HepG2 (cell line): ENCODE measurements around the gene GHRL. TPM values are rescaled to one million over a fixed set of nuclear protein-coding genes. Genes with fewer than 3 reads are reported as not detected.

Source experiments
- DNMT3B ChIP-seq: conservative IDR thresholded peaks from 2 replicates; pipeline ENCODE4 v1.6.1; 2016; ENCODE audit warnings: missing biosample characterization, control low read depth
- ELF3 ChIP-seq: IDR thresholded peaks from 2 replicates; pipeline ENCODE4 v1.6.1; 2016; ENCODE audit warnings: missing genetic modification reagents, missing compliant biosample characterization
- NFE2L2 ChIP-seq: fragments of 150-350 bp; IDR thresholded peaks from 2 replicates; pipeline ENCODE4 v1.6.1; 2014; ENCODE audit warnings: low read length
- NR3C1 ChIP-seq: sonication (generic); formaldehyde crosslinking; IDR thresholded peaks from 2 replicates; pipeline ENCODE4 v1.4.0; 2020; ENCODE audit warnings: missing genetic modification reagents
- PHB2 ChIP-seq: fragments of 450-650 bp; IDR thresholded peaks from 2 replicates; pipeline ENCODE4 v1.6.1; 2018; ENCODE audit not compliant: partially characterized antibody
- SALL2 ChIP-seq: sonication (generic); formaldehyde crosslinking; IDR thresholded peaks from 2 replicates; pipeline ENCODE4 v1.8.1; 2023; ENCODE audit warnings: mild to moderate bottlenecking, missing genetic modification reagents, inconsistent platforms
- SOX6 ChIP-seq, 2 experiments: fragments of 450-650 bp in 1 of 2; sonication (generic) in 1 of 2; formaldehyde crosslinking in 1 of 2; IDR thresholded peaks; 2 replicates each; pipeline versions ENCODE4 v1.4.0 to v1.6.1; 2017 to 2020; ENCODE audit warnings: antibody characterized with exemption in 1 of 2, mild to moderate bottlenecking in 1 of 2, missing genetic modification reagents in 1 of 2
- ZNF143 ChIP-seq: sonication (generic); formaldehyde crosslinking; IDR thresholded peaks from 2 replicates; pipeline ENCODE4 v1.4.0; 2020; ENCODE audit warnings: missing genetic modification reagents
- polyA plus RNA-seq, 8 experiments: library from polyadenylated mRNA; depleted of rRNA in 3 of 8; stranded (reverse) in 7 of 8; unstranded in 1 of 8; fragments of >200 nt; fragmentation: Illumina TruSeq in 4 of 8; extraction: Trizol in 4 of 8; gene quantifications; 2 replicates each; pipeline versions ENCODE4 v1.2.1 to v1.2.3, GENCODE V29; 2011 to 2016; ENCODE audit warnings: low read depth in 4 of 8, missing spikeins in 1 of 8, mixed read lengths in 1 of 8; ENCODE audit not compliant: insufficient read depth in 1 of 8
- total RNA-seq, 5 experiments: library from RNA; depleted of rRNA; stranded (reverse); fragments of >200 nt; fragmentation: Illumina TruSeq; extraction: Trizol; gene quantifications; 2 replicates each; pipeline ENCODE4 v1.2.3, GENCODE V29; 2016; ENCODE audit warnings: low read depth in 1 of 5
- TF ChIP-seq, protein P1 (sequence below): sonication (generic); formaldehyde crosslinking; IDR thresholded peaks from 2 replicates; pipeline ENCODE4 v1.4.0; 2020; ENCODE audit warnings: missing genetic modification reagents
- TF ChIP-seq, protein P2 (sequence below): sonication (generic); formaldehyde crosslinking; IDR thresholded peaks from 2 replicates; pipeline ENCODE4 v1.5.1; 2020; ENCODE audit warnings: missing genetic modification reagents, mild to moderate bottlenecking, borderline replicate concordance
- TF ChIP-seq, protein P3 (sequence below): sonication (generic); formaldehyde crosslinking; IDR thresholded peaks from 2 replicates; pipeline ENCODE4 v1.4.0; 2020; ENCODE audit warnings: missing genetic modification reagents
- TF ChIP-seq, protein P4 (sequence below): sonication (generic); formaldehyde crosslinking; IDR thresholded peaks from 2 replicates; pipeline ENCODE4 v1.9.0; 2021; ENCODE audit warnings: missing genetic modification reagents, mild to moderate bottlenecking, borderline replicate concordance

GHRL gene
- total and polyA plus RNA-seq, 2 of the 13 experiments (the other 11 are each of a cell fraction or from before 2014, with no cell fraction given), result 0.09 TPM; not detected in 1

DNA sequence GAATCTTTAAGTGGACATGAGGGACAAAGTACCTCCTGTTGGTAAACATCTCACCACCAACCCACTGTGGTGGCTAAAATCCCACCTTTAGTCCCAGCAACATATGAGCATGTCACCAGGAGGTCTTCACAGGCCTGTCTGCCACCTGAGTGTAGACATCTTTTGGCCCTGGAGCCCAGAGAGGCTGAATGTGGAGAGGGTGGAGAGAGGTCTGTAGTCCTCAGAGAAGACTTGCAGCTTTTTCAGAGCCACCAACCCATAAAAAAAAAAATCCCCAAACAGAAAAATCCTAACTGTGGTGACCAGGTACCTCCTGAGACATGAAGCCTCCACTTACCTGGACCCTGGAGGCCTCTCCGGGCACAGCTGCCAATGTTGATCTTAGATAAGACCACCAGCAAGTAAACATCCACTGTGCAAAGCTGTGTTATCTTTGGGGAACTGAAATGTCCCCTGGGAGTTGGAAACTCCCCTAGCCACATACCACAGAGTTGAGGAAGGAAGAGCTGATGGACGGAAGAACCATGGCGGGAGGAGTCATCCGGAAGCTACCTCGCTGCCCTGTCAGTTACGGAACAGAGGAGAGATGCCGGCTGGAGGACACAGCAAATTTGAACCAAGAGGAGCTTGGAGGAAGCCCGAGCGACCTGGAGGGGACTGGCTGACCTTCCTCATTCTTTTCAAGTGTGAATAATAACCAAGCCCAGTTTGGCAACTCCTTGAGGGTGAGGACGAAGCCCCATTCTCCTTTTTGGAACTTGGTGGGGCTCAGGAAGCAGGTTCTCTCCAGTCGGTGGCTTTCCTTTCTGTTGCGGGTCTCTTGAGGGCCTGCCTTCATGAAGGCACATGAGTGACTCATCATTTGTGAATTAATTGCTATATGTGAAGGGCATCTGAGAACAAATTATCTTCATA is at the start of gene GHRL (continued):
- TF ChIP-seq NR3C1 (CRISPR knock-in tag) (no peak), PHB2 (no peak), SALL2 (CRISPR knock-in tag) (no peak), DNMT3B (CRISPR knock-in tag) (no peak), ZNF143 (CRISPR knock-in tag) (peak; percentile 53), ELF3 (peak; percentile 61), SOX6 (IDR thresholded peaks at IDR 0.05) (no peak), SOX6 (CRISPR knock-in tag; IDR thresholded peaks at IDR 0.05) (peak; percentile 79), NFE2L2 (no peak)
- TF ChIP-seq, protein P1, sequence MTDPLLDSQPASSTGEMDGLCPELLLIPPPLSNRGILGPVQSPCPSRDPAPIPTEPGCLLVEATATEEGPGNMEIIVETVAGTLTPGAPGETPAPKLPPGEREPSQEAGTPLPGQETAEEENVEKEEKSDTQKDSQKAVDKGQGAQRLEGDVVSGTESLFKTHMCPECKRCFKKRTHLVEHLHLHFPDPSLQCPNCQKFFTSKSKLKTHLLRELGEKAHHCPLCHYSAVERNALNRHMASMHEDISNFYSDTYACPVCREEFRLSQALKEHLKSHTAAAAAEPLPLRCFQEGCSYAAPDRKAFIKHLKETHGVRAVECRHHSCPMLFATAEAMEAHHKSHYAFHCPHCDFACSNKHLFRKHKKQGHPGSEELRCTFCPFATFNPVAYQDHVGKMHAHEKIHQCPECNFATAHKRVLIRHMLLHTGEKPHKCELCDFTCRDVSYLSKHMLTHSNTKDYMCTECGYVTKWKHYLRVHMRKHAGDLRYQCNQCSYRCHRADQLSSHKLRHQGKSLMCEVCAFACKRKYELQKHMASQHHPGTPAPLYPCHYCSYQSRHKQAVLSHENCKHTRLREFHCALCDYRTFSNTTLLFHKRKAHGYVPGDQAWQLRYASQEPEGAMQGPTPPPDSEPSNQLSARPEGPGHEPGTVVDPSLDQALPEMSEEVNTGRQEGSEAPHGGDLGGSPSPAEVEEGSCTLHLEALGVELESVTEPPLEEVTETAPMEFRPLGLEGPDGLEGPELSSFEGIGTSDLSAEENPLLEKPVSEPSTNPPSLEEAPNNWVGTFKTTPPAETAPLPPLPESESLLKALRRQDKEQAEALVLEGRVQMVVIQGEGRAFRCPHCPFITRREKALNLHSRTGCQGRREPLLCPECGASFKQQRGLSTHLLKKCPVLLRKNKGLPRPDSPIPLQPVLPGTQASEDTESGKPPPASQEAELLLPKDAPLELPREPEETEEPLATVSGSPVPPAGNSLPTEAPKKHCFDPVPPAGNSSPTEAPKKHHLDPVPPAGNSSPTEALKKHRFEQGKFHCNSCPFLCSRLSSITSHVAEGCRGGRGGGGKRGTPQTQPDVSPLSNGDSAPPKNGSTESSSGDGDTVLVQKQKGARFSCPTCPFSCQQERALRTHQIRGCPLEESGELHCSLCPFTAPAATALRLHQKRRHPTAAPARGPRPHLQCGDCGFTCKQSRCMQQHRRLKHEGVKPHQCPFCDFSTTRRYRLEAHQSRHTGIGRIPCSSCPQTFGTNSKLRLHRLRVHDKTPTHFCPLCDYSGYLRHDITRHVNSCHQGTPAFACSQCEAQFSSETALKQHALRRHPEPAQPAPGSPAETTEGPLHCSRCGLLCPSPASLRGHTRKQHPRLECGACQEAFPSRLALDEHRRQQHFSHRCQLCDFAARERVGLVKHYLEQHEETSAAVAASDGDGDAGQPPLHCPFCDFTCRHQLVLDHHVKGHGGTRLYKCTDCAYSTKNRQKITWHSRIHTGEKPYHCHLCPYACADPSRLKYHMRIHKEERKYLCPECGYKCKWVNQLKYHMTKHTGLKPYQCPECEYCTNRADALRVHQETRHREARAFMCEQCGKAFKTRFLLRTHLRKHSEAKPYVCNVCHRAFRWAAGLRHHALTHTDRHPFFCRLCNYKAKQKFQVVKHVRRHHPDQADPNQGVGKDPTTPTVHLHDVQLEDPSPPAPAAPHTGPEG (CRISPR knock-in tag), result no peak
- TF ChIP-seq, protein P2, sequence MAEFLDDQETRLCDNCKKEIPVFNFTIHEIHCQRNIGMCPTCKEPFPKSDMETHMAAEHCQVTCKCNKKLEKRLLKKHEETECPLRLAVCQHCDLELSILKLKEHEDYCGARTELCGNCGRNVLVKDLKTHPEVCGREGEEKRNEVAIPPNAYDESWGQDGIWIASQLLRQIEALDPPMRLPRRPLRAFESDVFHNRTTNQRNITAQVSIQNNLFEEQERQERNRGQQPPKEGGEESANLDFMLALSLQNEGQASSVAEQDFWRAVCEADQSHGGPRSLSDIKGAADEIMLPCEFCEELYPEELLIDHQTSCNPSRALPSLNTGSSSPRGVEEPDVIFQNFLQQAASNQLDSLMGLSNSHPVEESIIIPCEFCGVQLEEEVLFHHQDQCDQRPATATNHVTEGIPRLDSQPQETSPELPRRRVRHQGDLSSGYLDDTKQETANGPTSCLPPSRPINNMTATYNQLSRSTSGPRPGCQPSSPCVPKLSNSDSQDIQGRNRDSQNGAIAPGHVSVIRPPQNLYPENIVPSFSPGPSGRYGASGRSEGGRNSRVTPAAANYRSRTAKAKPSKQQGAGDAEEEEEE, result no peak
- TF ChIP-seq, protein P3, sequence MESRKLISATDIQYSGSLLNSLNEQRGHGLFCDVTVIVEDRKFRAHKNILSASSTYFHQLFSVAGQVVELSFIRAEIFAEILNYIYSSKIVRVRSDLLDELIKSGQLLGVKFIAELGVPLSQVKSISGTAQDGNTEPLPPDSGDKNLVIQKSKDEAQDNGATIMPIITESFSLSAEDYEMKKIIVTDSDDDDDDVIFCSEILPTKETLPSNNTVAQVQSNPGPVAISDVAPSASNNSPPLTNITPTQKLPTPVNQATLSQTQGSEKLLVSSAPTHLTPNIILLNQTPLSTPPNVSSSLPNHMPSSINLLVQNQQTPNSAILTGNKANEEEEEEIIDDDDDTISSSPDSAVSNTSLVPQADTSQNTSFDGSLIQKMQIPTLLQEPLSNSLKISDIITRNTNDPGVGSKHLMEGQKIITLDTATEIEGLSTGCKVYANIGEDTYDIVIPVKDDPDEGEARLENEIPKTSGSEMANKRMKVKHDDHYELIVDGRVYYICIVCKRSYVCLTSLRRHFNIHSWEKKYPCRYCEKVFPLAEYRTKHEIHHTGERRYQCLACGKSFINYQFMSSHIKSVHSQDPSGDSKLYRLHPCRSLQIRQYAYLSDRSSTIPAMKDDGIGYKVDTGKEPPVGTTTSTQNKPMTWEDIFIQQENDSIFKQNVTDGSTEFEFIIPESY (CRISPR knock-in tag), result peak; percentile 70
- TF ChIP-seq, protein P4, sequence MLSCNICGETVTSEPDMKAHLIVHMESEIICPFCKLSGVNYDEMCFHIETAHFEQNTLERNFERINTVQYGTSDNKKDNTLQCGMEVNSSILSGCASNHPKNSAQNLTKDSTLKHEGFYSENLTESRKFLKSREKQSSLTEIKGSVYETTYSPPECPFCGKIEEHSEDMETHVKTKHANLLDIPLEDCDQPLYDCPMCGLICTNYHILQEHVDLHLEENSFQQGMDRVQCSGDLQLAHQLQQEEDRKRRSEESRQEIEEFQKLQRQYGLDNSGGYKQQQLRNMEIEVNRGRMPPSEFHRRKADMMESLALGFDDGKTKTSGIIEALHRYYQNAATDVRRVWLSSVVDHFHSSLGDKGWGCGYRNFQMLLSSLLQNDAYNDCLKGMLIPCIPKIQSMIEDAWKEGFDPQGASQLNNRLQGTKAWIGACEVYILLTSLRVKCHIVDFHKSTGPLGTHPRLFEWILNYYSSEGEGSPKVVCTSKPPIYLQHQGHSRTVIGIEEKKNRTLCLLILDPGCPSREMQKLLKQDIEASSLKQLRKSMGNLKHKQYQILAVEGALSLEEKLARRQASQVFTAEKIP, result no peak
